Small intestine (tissue), 7 donors: ENCODE results near the gene JMJD6. TPM values are rescaled to one million over a fixed set of nuclear protein-coding genes. Genes with fewer than 3 reads are reported as not detected.
A peak's percentile ranks its signal among the peaks of the same experiment; 100 is the strongest.
"Not testable (repeated sequence)": the region's sequence is repeated elsewhere in the genome, so short reads cannot be mapped to it uniquely, and the experiment has no call there.

Source experiments
- DNase-seq, 2 donors: peaks; one replicate each; pipeline versions ENCODE4 v3.0.0 to v3.0.0-alpha.2; 2013
- FAIRE-seq: peaks from 2 replicates; lab custom pipeline; 2012; peaks lifted over from hg19 to GRCh38; lab: Jason Lieb, UNC
- H3K27ac ChIP-seq, 3 donors: one replicate each; pipeline ENCODE4 v1.5.1; 2013; ENCODE audit warnings: low read length in 2 of 3, mild to moderate bottlenecking in 2 of 3, control low read depth in 1 of 3, inconsistent platforms in 1 of 3, low read depth in 1 of 3, moderate library complexity in 1 of 3
- H3K27me3 ChIP-seq, 3 donors: one replicate each; pipeline ENCODE4 v1.6.1; 2013; ENCODE audit warnings: low read length in 3 of 3, inconsistent platforms in 1 of 3; ENCODE audit not compliant: control insufficient read depth in 3 of 3, insufficient read depth in 3 of 3
- H3K36me3 ChIP-seq, 3 donors: one replicate each; pipeline ENCODE4 v1.6.1; 2013; ENCODE audit warnings: low read length in 3 of 3, inconsistent platforms in 1 of 3, low read depth in 1 of 3, mild to moderate bottlenecking in 1 of 3, moderate library complexity in 1 of 3; ENCODE audit not compliant: control insufficient read depth in 3 of 3, insufficient read depth in 2 of 3
- H3K4me1 ChIP-seq, 3 donors: one replicate each; pipeline ENCODE4 v1.6.1; 2013; ENCODE audit warnings: low read length in 2 of 3, inconsistent platforms in 1 of 3, low read depth in 1 of 3, mild to moderate bottlenecking in 1 of 3, moderate library complexity in 1 of 3; ENCODE audit not compliant: control insufficient read depth in 3 of 3, insufficient read depth in 2 of 3
- H3K4me3 ChIP-seq, 3 donors: one replicate each; pipeline ENCODE4 v1.5.1; 2013; ENCODE audit warnings: low read length in 3 of 3, control low read depth in 1 of 3, inconsistent platforms in 1 of 3, low read depth in 1 of 3, mild to moderate bottlenecking in 1 of 3, moderate library complexity in 1 of 3
- H3K9me3 ChIP-seq, 2 donors: one replicate each; pipeline ENCODE4 v1.6.1; 2013; ENCODE audit warnings: low read depth in 1 of 2, low read length in 1 of 2; ENCODE audit not compliant: control insufficient read depth in 2 of 2, insufficient read depth in 1 of 2
- WGBS, 3 donors: extraction: QIAGEN DNeasy Blood & Tissue Kit; methylation state at CpG; one replicate each; pipeline ENCODE4 v1.1.7; 2013; 5-methylcytosine and 5-hydroxymethylcytosine counted together
- polyA plus RNA-seq, 4 donors: library from polyadenylated mRNA; stranded (reverse) in 3 of 4; unstranded in 1 of 4; fragments of 200-250 nt in 3 of 4; fragments of 120-200 nt in 1 of 4; gene quantifications; one replicate each; pipeline versions ENCODE4 v1.2.1 to v1.2.3, GENCODE V29; 2013
- donor health status: healthy with polysubstance abuse.
- donor health status: control.
- donor health status: control.
- donor health status: Bipolar disorder and iron deficiency.
- donor health status: healthy.

The JMJD6 gene
- polyA plus RNA-seq, 4 donors: 24.2 to 56.6 (median 39.1) TPM

GRCh38 chr17:76709951-76710862 is 16.2 kb downstream of the JMJD6 start:
- not testable (repeated sequence) for FAIRE-seq, H3K9me3 ChIP-seq
- Histone ChIP-seq H3K4me3 (peak overlapping the region; percentile 54 to 65 (median 54)), H3K36me3 (peaks cover 2 to 25% (median 6%) of the 10 kb centered on the region in 3 donors), H3K27me3 (peaks cover 0 to 12% (median 0%) of the 10 kb centered on the region in 3 donors), H3K27ac (peak overlapping the region; percentile 46 to 92 (median 77)), H3K4me1 (peaks cover 0 to 18% (median 0%) of the 10 kb centered on the region in 3 donors)
- 10 to 13% (median 11%) methylated on average over 22 to 52 of the region's 79 CpGs for WGBS, 3 donors
- DNase-seq: peak in 1 of 2 donors; percentile 50

- DNase-seq (peak in 1 of 2 donors; percentile 59), FAIRE-seq (no peak)
- peak overlapping the region in 2 of 3 donors; percentile 4 to 54 for H3K4me3 ChIP-seq
These were observed 17.1 kb downstream of the JMJD6 start for GRCh38 chr17:76709077-76709950.

GRCh38 chr17:76707985-76708807 is 18.2 kb downstream of the JMJD6 start:
- Histone ChIP-seq H3K36me3 (peaks cover 2 to 12% (median 2%) of the 10 kb centered on the region in 3 donors), H3K27me3 (peaks cover 0 to 12% (median 0%) of the 10 kb centered on the region in 3 donors), H3K4me3 (no peak overlapping the region), H3K4me1 (peaks cover 0 to 18% (median 0%) of the 10 kb centered on the region in 3 donors), H3K9me3 (no peaks in the 10 kb centered on the region), H3K27ac (peak overlapping the region in 2 of 3 donors; percentile 63 to 72)
- DNase-seq: peak in 1 of 2 donors; percentile 36
- no peak for FAIRE-seq
- WGBS, 3 donors: 53 to 63% (median 55%) methylated on average over 14 of the region's 14 CpGs

More at GRCh38 chr17:76709077-76709950, 17.1 kb downstream of the JMJD6 start:
- WGBS, 3 donors: 64 to 88% (median 88%) methylated on average over 29 of the region's 29 CpGs
- H3K36me3 ChIP-seq: peaks cover 2 to 21% (median 6%) of the 10 kb centered on the region in 3 donors
- H3K27ac ChIP-seq: peak overlapping the region in 2 of 3 donors; percentile 77 to 92
- peaks cover 0 to 12% (median 0%) of the 10 kb centered on the region in 3 donors for H3K27me3 ChIP-seq
- peaks cover 0 to 18% (median 0%) of the 10 kb centered on the region in 3 donors for H3K4me1 ChIP-seq
- no peaks in the 10 kb centered on the region for H3K9me3 ChIP-seq

- Histone ChIP-seq H3K27me3 (peaks cover 0 to 12% (median 0%) of the 10 kb centered on the region in 3 donors), H3K4me1 (peaks cover 0 to 21% (median 0%) of the 10 kb centered on the region in 3 donors), H3K27ac (no peak overlapping the region), H3K9me3 (no peaks in the 10 kb centered on the region), H3K36me3 (peaks cover 0 to 5% (median 0%) of the 10 kb centered on the region in 3 donors), H3K4me3 (no peak overlapping the region)
- FAIRE-seq (no peak), DNase-seq (no peak)
- 74 to 99% (median 82%) methylated on average over 3 of the region's 3 CpGs for WGBS, 3 donors
These were observed 19.6 kb downstream of the JMJD6 start for GRCh38 chr17:76706817-76707216.

- Histone ChIP-seq H3K4me1 (peaks cover 0 to 26% (median 0%) of the 10 kb centered on the region in 3 donors), H3K4me3 (no peak overlapping the region), H3K9me3 (no peaks in the 10 kb centered on the region), H3K27me3 (peaks cover 0 to 7% (median 0%) of the 10 kb centered on the region in 3 donors), H3K36me3 (peaks cover 0 to 5% (median 0%) of the 10 kb centered on the region in 3 donors), H3K27ac (no peak overlapping the region)
- FAIRE-seq (no peak), DNase-seq (no peak)
- WGBS, 3 donors: 62 to 94% (median 85%) methylated on average over 4 of the region's 4 CpGs
These were observed 21.6 kb downstream of the JMJD6 start for GRCh38 chr17:76704805-76705204.

GRCh38 chr17:76702941-76703637 is 23.3 kb downstream of the JMJD6 start:
- H3K27ac ChIP-seq: no peak overlapping the region
- H3K27me3 ChIP-seq: no peaks in the 10 kb centered on the region
- WGBS, 3 donors: 89 to 94% (median 92%) methylated on average over 10 of the region's 10 CpGs
- peaks cover 0 to 18% (median 0%) of the 10 kb centered on the region in 3 donors for H3K4me1 ChIP-seq
- no peak overlapping the region for H3K4me3 ChIP-seq
- FAIRE-seq: no peak
- no peak for DNase-seq
- H3K36me3 ChIP-seq: no peaks in the 10 kb centered on the region
- H3K9me3 ChIP-seq: no peaks in the 10 kb centered on the region

GRCh38 chr17:76702076-76702475 is 24.3 kb downstream of the JMJD6 start:
- H3K9me3 ChIP-seq: no peaks in the 10 kb centered on the region
- peaks cover 0 to 26% (median 0%) of the 10 kb centered on the region in 3 donors for H3K4me1 ChIP-seq
- no peak overlapping the region for H3K4me3 ChIP-seq
- WGBS, 3 donors: 43 to 69% (median 63%) methylated on average over 2 of the region's 2 CpGs
- no peak overlapping the region for H3K27ac ChIP-seq
- DNase-seq (no peak), FAIRE-seq (no peak)
- H3K36me3 ChIP-seq: no peaks in the 10 kb centered on the region
- H3K27me3 ChIP-seq: no peaks in the 10 kb centered on the region
